ENCODE measurements around the gene HEBP2. TPM values are rescaled to one million over a fixed set of nuclear protein-coding genes. Genes with fewer than 3 reads are reported as not detected.
A peak's percentile ranks its signal among the peaks of the same experiment; 100 is the strongest.

Gene HEBP2
- total and polyA plus RNA-seq, 2 of the 13 experiments (the other 11 are each of a cell fraction or from before 2014, with no cell fraction given), result 16.0 to 72.8 TPM

DNA sequence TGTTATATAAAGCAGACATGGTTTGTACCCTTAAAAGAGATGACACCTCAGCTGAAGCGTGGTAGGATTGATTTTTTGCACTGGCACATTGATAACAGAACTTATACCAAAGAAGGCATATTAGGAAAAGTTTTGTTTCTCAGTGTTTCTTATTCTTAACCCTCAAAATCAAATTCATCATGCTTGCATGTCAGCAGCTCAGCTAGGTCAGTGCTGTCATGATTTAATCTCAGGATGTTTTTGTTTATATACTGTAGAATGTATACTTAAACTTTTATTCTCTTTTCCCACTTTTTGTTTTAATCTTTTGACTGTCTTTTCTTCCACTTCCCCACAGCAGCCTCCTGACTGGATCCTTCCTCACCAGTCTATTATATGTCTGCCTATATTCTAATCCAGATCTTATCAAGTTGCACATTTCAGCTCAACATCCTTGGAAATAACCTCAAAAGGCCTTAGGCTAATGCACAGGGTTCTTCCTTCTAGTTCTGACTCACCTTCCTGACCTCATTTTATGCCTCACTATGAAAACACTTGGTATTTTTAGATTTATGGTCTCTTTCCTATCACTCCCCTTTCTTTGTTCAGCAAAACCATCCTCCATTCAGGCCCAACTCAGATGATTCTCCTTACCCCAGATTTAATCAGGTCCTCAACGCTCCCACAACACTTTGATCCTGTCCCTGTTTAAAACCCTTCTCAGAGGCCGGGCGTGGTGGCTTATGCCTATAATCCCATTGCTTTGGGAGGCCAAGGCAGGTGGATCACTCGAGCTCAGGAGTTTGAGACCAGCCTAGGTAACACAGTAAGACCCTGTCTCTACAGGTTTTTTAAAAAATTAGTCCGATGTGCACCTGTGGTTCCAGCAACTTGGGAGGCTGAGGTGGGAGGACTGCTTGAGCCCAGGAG lies 7.2 kb downstream of the HEBP2 start (continued):
- no peak for TF ChIP-seq HMGXB3 (CRISPR knock-in tag; IDR thresholded peaks at IDR 0.05; ENCODE audit: borderline replicate concordance)

GRCh38 chr6:138415125-138415524 lies 11.1 kb downstream of the HEBP2 start:
- in situ Hi-C loops (cut with HindIII; ENCODE audit: extremely low pct_ligation_motif_present, low pct_unique_long_range_greater_than_20kb) (no loop called here), intact Hi-C loops (cut with micrococcal nuclease; ENCODE audit: unreplicated experiment) (no loop called here)
- ChIA-PET POLR2A (interaction anchor here (1.0 kb wide), 1 partner anchor 358 kb away, joined by 3 read pairs; the partner anchor contains the start of gene CCDC28A), CTCF (ENCODE audit: low intra/inter-chr PET ratio, low total read pairs) (no interaction called here)
- no peak overlapping the region for H3K4me3 ChIP-seq (replicated peaks in 1 of 3; ENCODE audit: insufficient read depth in 1 of 3, low read depth in 2 of 3, low read length in 3 of 3)
- no peak overlapping the region for H3K4me2 ChIP-seq (ENCODE audit: low read depth, low read length)
- H3K9me3 ChIP-seq (ENCODE audit: low read length), result no peaks in the 10 kb centered on the region
- no peaks in the 10 kb centered on the region for H4K20me1 ChIP-seq (ENCODE audit: insufficient read depth, low read length)
- WGBS (ENCODE audit: low lambda C conversion rate), result 97% methylated on average over 5 of the region's 5 CpGs
- no peak overlapping the region for H3K9ac ChIP-seq (ENCODE audit: insufficient read depth, low read depth, low read length)
- H3K79me2 ChIP-seq (ENCODE audit: insufficient read depth, low read length), result no peaks in the 10 kb centered on the region
- no peak overlapping the region for H2AFZ ChIP-seq (ENCODE audit: low read length)
- H3K27ac ChIP-seq (ENCODE audit: extremely low read length, insufficient read depth, low read length), result no peak overlapping the region
- BruUV-seq (replicated peaks), result no TSS peak
- TF ChIP-seq RBM22 (optimal IDR thresholded peaks at IDR 0.05; ENCODE audit: low read length) (peak; percentile 18), ZNF572 (CRISPR knock-in tag; IDR thresholded peaks at IDR 0.05) (no peak), ZNF768 (CRISPR knock-in tag; IDR thresholded peaks at IDR 0.05) (no peak), HES4 (CRISPR knock-in tag; IDR thresholded peaks at IDR 0.05; ENCODE audit: borderline replicate concordance) (no peak), GABPA (IDR thresholded peaks at IDR 0.05; ENCODE audit: low read depth, low read length) (no peak), GABPA (CRISPR knock-in tag; IDR thresholded peaks at IDR 0.05; ENCODE audit: low read depth) (no peak)
- H3K4me1 ChIP-seq (ENCODE audit: insufficient read depth, low read length), result peaks cover 10% of the 10 kb centered on the region
- no peak for DNase-seq (ENCODE audit: low spot score)
- no peaks in the 10 kb centered on the region for H3K27me3 ChIP-seq (ENCODE audit: control insufficient read depth in 1 of 2, insufficient read depth in 2 of 2, low read length in 2 of 2)
- H3K36me3 ChIP-seq (replicated peaks in 1 of 2; ENCODE audit: control insufficient read depth in 1 of 2, insufficient read depth in 2 of 2, low read length in 2 of 2), result peaks cover 5 to 39% of the 10 kb centered on the region in 2 experiments
- FAIRE-seq, result no peak
- ATAC-seq, result no peak
